Gastrocnemius medialis (tissue), 4 donors: ENCODE data around the gene TIPIN. TPM values are rescaled to one million over a fixed set of nuclear protein-coding genes. Genes with fewer than 3 reads are reported as not detected.
A peak's percentile ranks its signal among the peaks of the same experiment; 100 is the strongest.

ENCODE experiments used
- ATAC-seq, 2 donors: fragments of 150-250 bp; one replicate each; pipeline ENCODE4 v1.9.1; 2016
- DNase-seq, 2 donors: peaks; one replicate each; pipeline ENCODE4 v3.0.0-alpha.2; 2019
- H3K27ac ChIP-seq, 4 donors: fragments of 200-600 bp; sonication (generic); 1 replicate in 1 of 4; 2 replicates in 3 of 4; pipeline ENCODE4 v1.5.1; 2016 to 2018; ENCODE audit warnings: mild to moderate bottlenecking in 2 of 4, moderate library complexity in 1 of 4
- H3K27me3 ChIP-seq, 3 donors: fragments of 200-600 bp; sonication (generic) in 2 of 3; 1 replicate in 1 of 3; 2 replicates in 2 of 3; pipeline versions ENCODE4 v1.5.1 to v1.6.0; 2016 to 2019; ENCODE audit warnings: mild to moderate bottlenecking in 1 of 3, moderate library complexity in 1 of 3
- H3K36me3 ChIP-seq, 2 donors: fragments of 200-600 bp; sonication (generic) in 1 of 2; one replicate each; pipeline ENCODE4 v1.5.1; 2017 to 2018
- H3K4me1 ChIP-seq, 2 donors: fragments of 200-600 bp; sonication (generic) in 1 of 2; one replicate each; pipeline ENCODE4 v1.5.1; 2016 to 2017; ENCODE audit warnings: mild to moderate bottlenecking in 2 of 2
- H3K4me3 ChIP-seq, 4 donors: fragments of 200-600 bp; sonication (generic) in 3 of 4; 1 replicate in 1 of 4; 2 replicates in 3 of 4; pipeline ENCODE4 v1.5.1; 2016 to 2019; ENCODE audit warnings: mild to moderate bottlenecking in 2 of 4
- H3K9me3 ChIP-seq, 3 donors: fragments of 200-600 bp; sonication (generic) in 2 of 3; 1 replicate in 1 of 3; 2 replicates in 2 of 3; pipeline ENCODE4 v1.5.1; 2016 to 2019
- CTCF ChIP-seq, 5 experiments: fragments of 450-650 bp in 3 of 5; fragments of 200-600 bp in 2 of 5; sonication (generic) in 2 of 5; IDR thresholded peaks in 4 of 5; conservative IDR thresholded peaks in 1 of 5; 1 replicate in 4 of 5; 2 replicates in 1 of 5; pipeline ENCODE4 v1.5.1; 2016 to 2019; ENCODE audit warnings: antibody characterized with exemption in 5 of 5, mild to moderate bottlenecking in 3 of 5, moderate library complexity in 3 of 5
- POLR2A ChIP-seq, 2 donors: fragments of 450-650 bp; IDR thresholded peaks; one replicate each; pipeline ENCODE4 v1.6.1; 2017; ENCODE audit warnings: antibody characterized with exemption in 2 of 2, mild to moderate bottlenecking in 2 of 2, moderate library complexity in 2 of 2
- in situ Hi-C, 4 donors: fragments of 200-750 bp; cut with MboI; loops; one replicate each; pipeline versions ENCODE4 v1.15.0 to v1.8.0; 2017; ENCODE audit warnings: low sequenced_read_pairs in 4 of 4
- intact Hi-C: fragments of 100-400 bp; cut with DNase I; formaldehyde crosslinking; loops from one replicate; pipeline ENCODE4 v1.15.1; 2023; ENCODE audit warnings: low total_unique reads
- total RNA-seq, 4 donors: library from RNA; depleted of rRNA; stranded (reverse); fragments of >200 nt; gene quantifications; one replicate each; pipeline versions ENCODE4 v1.1.0 to v1.2.3, GENCODE V29; 2016

Gene TIPIN
- 1 to 10 TPM in 3 of 4 donors, under 1 TPM in 1; 0.66 to 6.0 (median 3.6) TPM for total RNA-seq

GRCh38 chr15:66356359-66357236 lies at the start of gene TIPIN:
TSS of gene TIPIN (minus strand) at chr15:66356685. CDS start at chr15:66352947, 3,738 bp downstream.
- Histone ChIP-seq H3K4me3 (peak within 1 kb of the TSS; percentile 71 to 82 (median 77)), H3K27me3 (no peaks in the 10 kb centered on the region), H3K27ac (peak within 1 kb of the TSS; percentile 76 to 80 (median 79)), H3K9me3 (no peaks in the 10 kb centered on the region), H3K4me1 (peaks cover 0 to 5% of the 10 kb centered on the region in 2 donors), H3K36me3 (peaks cover 0 to 9% of the 10 kb centered on the region in 2 donors)
- TF ChIP-seq CTCF (IDR thresholded peaks at IDR 0.05 in 4 of 5, conservative IDR thresholded peaks at IDR 0.05 in 1 of 5) (no peak), POLR2A (IDR thresholded peaks at IDR 0.05) (peak in 1 of 2 donors; percentile 11)
- in situ Hi-C loops (no loop called here), intact Hi-C loops (loop anchor here (1.0 to 10.0 kb wide), 2 partner anchors 30 to 138 kb away; partner anchors contain the start of genes MAP2K1 and SNAPC5)
- peak; percentile 83 to 90 for DNase-seq
- ATAC-seq, result peak; percentile 95 to 98

GRCh38 chr15:66405615-66406014 lies 49.1 kb upstream of the TIPIN start:
- no peaks in the 10 kb centered on the region for H3K27me3 ChIP-seq
- no peak for DNase-seq
- in situ Hi-C loops, result no loop called here
- peaks cover 46 to 61% of the 10 kb centered on the region in 2 donors for H3K4me1 ChIP-seq
- peak overlapping the region in 1 of 4 donors; percentile 39 for H3K4me3 ChIP-seq
- TF ChIP-seq CTCF (IDR thresholded peaks at IDR 0.05 in 4 of 5, conservative IDR thresholded peaks at IDR 0.05 in 1 of 5) (no peak), POLR2A (IDR thresholded peaks at IDR 0.05) (no peak)
- no peaks in the 10 kb centered on the region for H3K36me3 ChIP-seq
- no peak for ATAC-seq
- H3K27ac ChIP-seq, result peak overlapping the region in 3 of 4 donors; percentile 27 to 56 (median 32)
- intact Hi-C loops, result loop anchor here (5.0 kb wide), 1 partner anchor 82 kb away; no protein-coding TSS in a partner anchor
- no peaks in the 10 kb centered on the region for H3K9me3 ChIP-seq

- DNase-seq, result no peak
- intact Hi-C loops (loop anchor here (5.0 kb wide), 1 partner anchor 82 kb away; no protein-coding TSS in a partner anchor), in situ Hi-C loops (no loop called here)
- H3K27me3 ChIP-seq, result no peaks in the 10 kb centered on the region
- ATAC-seq, result peak; percentile 59 to 82
- peak overlapping the region in 1 of 4 donors; percentile 39 for H3K4me3 ChIP-seq
- no peaks in the 10 kb centered on the region for H3K9me3 ChIP-seq
- TF ChIP-seq POLR2A (IDR thresholded peaks at IDR 0.05), result no peak
- H3K4me1 ChIP-seq, result peaks cover 41 to 67% of the 10 kb centered on the region in 2 donors
- peak overlapping the region in 3 of 4 donors; percentile 27 to 56 (median 32) for H3K27ac ChIP-seq
- no peaks in the 10 kb centered on the region for H3K36me3 ChIP-seq
Measured at GRCh38 chr15:66405007-66405406, 48.5 kb upstream of the TIPIN start.

- in situ Hi-C loops, result no loop called here
- Histone ChIP-seq H3K4me3 (no peak overlapping the region), H3K36me3 (no peaks in the 10 kb centered on the region), H3K27me3 (no peaks in the 10 kb centered on the region), H3K9me3 (no peaks in the 10 kb centered on the region), H3K27ac (peak overlapping the region in 2 of 4 donors; percentile 4 to 56), H3K4me1 (peaks cover 36 to 63% of the 10 kb centered on the region in 2 donors)
- DNase-seq (no peak), ATAC-seq (no peak)
- TF ChIP-seq POLR2A (IDR thresholded peaks at IDR 0.05), result no peak
- no peak for TF ChIP-seq CTCF (IDR thresholded peaks at IDR 0.05 in 4 of 5, conservative IDR thresholded peaks at IDR 0.05 in 1 of 5)
- intact Hi-C loops, result no loop called here
Measured at GRCh38 chr15:66404532-66404931, 48.0 kb upstream of the TIPIN start.

GRCh38 chr15:66404122-66404521 lies 47.6 kb upstream of the TIPIN start:
- TF ChIP-seq CTCF (IDR thresholded peaks at IDR 0.05 in 4 of 5, conservative IDR thresholded peaks at IDR 0.05 in 1 of 5), result no peak
- TF ChIP-seq POLR2A (IDR thresholded peaks at IDR 0.05), result no peak
- intact Hi-C loops, result no loop called here

More at GRCh38 chr15:66404122-66404521, 47.6 kb upstream of the TIPIN start:
- Histone ChIP-seq H3K27ac (peak overlapping the region in 1 of 4 donors; percentile 56), H3K36me3 (no peaks in the 10 kb centered on the region), H3K4me3 (no peak overlapping the region), H3K4me1 (peaks cover 32 to 59% of the 10 kb centered on the region in 2 donors), H3K27me3 (no peaks in the 10 kb centered on the region), H3K9me3 (no peaks in the 10 kb centered on the region)
- ATAC-seq, result no peak
- no peak for DNase-seq
- in situ Hi-C loops, result no loop called here
